K562 (cell line): ENCODE measurements around the gene CRNKL1. TPM values are rescaled to one million over a fixed set of nuclear protein-coding genes. Genes with fewer than 3 reads are reported as not detected.

ENCODE experiments used
- CBX3 ChIP-seq, 2 experiments: IDR thresholded peaks; 1 replicate in 1 of 2; 2 replicates in 1 of 2; pipeline ENCODE4 v1.6.1; 2012; ENCODE audit warnings: inconsistent platforms in 2 of 2, low read length in 2 of 2, borderline replicate concordance in 1 of 2, control low read depth in 1 of 2
- CREB1 ChIP-seq, 2 experiments: sonication (generic) in 1 of 2; formaldehyde crosslinking in 1 of 2; IDR thresholded peaks; 2 replicates each; pipeline versions ENCODE4 v1.6.1 to v1.8.0; 2012 to 2022; ENCODE audit warnings: inconsistent platforms in 1 of 2, mild to moderate bottlenecking in 1 of 2, missing genetic modification reagents in 1 of 2, moderate library complexity in 1 of 2
- CTBP1 ChIP-seq: fragments of 450-650 bp; IDR thresholded peaks from 2 replicates; pipeline ENCODE4 v1.6.1; 2016; ENCODE audit warnings: borderline replicate concordance
- CXXC5 ChIP-seq: fragments of 250-450 bp; sonication (Bioruptor Pico); IDR thresholded peaks from 2 replicates; pipeline ENCODE4 v1.8.0; 2022; ENCODE audit warnings: inconsistent platforms, mild to moderate bottlenecking, moderate library complexity
- HNRNPLL ChIP-seq: fragments of 200-400 bp; formaldehyde crosslinking; IDR thresholded peaks from 2 replicates; pipeline ENCODE4 v1.6.1; 2017; ENCODE audit warnings: low read length, low read depth, mild to moderate bottlenecking; ENCODE audit not compliant: poor library complexity, severe bottlenecking
- KLF13 ChIP-seq: fragments of 450-650 bp; IDR thresholded peaks from 2 replicates; pipeline ENCODE4 v1.6.1; 2016; ENCODE audit warnings: missing genetic modification characterization, low read depth, mild to moderate bottlenecking, missing compliant biosample characterization, moderate library complexity, borderline replicate concordance
- MAZ ChIP-seq, 2 experiments: fragments of 450-650 bp in 1 of 2; sonication (generic) in 1 of 2; formaldehyde crosslinking; IDR thresholded peaks in 1 of 2; conservative IDR thresholded peaks in 1 of 2; 2 replicates each; pipeline versions ENCODE4 v1.4.0 to v1.5.0; 2020; ENCODE audit warnings: mild to moderate bottlenecking in 1 of 2, missing genetic modification reagents in 1 of 2
- MTF1 ChIP-seq: fragments of 250-450 bp; sonication (Bioruptor Pico); IDR thresholded peaks from 2 replicates; pipeline ENCODE4 v1.9.0; 2021; ENCODE audit warnings: moderate library complexity, mild to moderate bottlenecking, inconsistent platforms, borderline replicate concordance
- POLR2B ChIP-seq: fragments of 450-650 bp; IDR thresholded peaks from 2 replicates; pipeline ENCODE4 v1.6.1; 2018; ENCODE audit warnings: low read depth; ENCODE audit not compliant: partially characterized antibody
- SIN3A ChIP-seq, 2 experiments: fragments of 150-350 bp in 1 of 2; IDR thresholded peaks; 2 replicates each; pipeline ENCODE4 v1.6.1; 2011 to 2016; ENCODE audit warnings: borderline replicate concordance in 2 of 2, low read depth in 2 of 2, low read length in 2 of 2, mild to moderate bottlenecking in 2 of 2, moderate library complexity in 2 of 2; ENCODE audit not compliant: control insufficient read depth in 1 of 2
- SP1 ChIP-seq: sonication (generic); formaldehyde crosslinking; IDR thresholded peaks from 2 replicates; pipeline ENCODE4 v1.8.1; 2022; ENCODE audit warnings: mild to moderate bottlenecking, missing genetic modification reagents
- ZNF143 ChIP-seq: sonication (generic); formaldehyde crosslinking; IDR thresholded peaks from 2 replicates; pipeline ENCODE4 v1.9.0; 2022; ENCODE audit warnings: mild to moderate bottlenecking, missing genetic modification reagents
- polyA plus RNA-seq, 8 experiments: library from polyadenylated mRNA; depleted of rRNA in 4 of 8; stranded (reverse) in 5 of 8; unstranded in 3 of 8; fragments of >200 nt; fragmentation: Nextera tagmentation in 2 of 8; fragmentation: Illumina TruSeq in 1 of 8; extraction: Ambion mirVana in 2 of 8; extraction: Trizol in 1 of 8; gene quantifications; 2 replicates each; pipeline versions ENCODE4 v1.2.1 to v1.2.3, GENCODE V29; 2011 to 2014; ENCODE audit warnings: inconsistent platforms in 1 of 8, missing spikeins in 1 of 8
- total RNA-seq, 7 experiments: library from RNA; depleted of rRNA in 6 of 7; stranded (reverse); fragments of >200 nt in 6 of 7; fragmentation: Illumina TruSeq in 2 of 7; extraction: Trizol in 2 of 7; gene quantifications; 2 replicates each; pipeline versions ENCODE4 v1.2.1 to v1.2.3, GENCODE V29; 2011 to 2021; ENCODE audit warnings: low replicate concordance in 1 of 7
- TF ChIP-seq, protein P1 (sequence below): sonication (generic); IDR thresholded peaks from 2 replicates; pipeline ENCODE4 v1.6.1; 2016
- TF ChIP-seq, protein P2 (sequence below): fragments of 450-650 bp; IDR thresholded peaks from 2 replicates; pipeline ENCODE4 v1.7.1; 2018; ENCODE audit warnings: mild to moderate bottlenecking, low read depth; ENCODE audit not compliant: partially characterized antibody

The CRNKL1 gene
- total and polyA plus RNA-seq, 9 of the 15 experiments (the other 6 are each of a cell fraction or from before 2014, with no cell fraction given): 8.1 to 17.0 (median 11.7) TPM

DNA sequence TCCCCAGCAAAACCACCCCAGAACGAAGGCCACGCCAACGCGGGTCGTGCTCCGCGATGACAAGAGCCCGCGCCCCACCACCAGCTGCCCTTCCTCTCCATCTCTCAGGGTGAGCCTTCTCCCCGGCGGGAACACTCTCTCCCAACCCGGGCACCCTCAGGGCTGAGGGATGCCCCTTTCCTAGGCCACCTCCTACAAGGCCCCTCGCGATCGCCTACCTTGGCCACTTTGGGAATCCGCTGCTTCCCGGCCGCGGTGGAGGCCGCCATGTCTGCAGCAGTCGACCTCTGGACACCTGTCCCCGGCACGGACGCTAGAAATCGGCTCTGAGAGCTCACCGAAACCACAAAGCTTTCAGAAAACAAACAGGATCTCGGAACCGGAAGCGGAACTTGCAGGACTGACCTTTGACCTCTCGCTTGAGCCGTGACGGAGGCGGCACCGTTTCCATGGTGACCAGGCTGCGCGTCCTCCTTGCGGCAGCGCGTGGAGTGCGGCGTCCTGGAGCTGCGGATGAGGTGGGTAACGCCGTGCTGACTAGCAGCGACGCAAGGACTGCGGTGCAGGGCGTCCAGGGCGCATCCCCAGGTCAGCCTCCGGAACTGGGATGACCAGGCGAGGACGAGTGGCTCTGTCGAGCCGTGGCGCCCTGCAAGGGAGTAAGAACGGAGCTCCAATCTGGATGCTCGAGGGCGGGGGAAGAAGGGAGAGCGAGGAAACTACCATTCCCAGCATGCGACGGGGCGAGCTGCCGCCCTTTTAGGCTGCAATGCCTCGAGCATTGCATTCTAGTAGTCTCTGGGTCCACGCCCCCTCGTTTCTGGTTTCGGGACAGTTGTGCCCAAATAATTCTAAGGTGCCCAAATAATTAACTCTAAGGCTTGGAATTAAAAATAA is at the start of gene CRNKL1, which contains the start of gene CFAP61 (continued):
- peak; percentile 65 for TF ChIP-seq CREB1 (IDR thresholded peaks at IDR 0.05)
- peak; percentile 83; the same call in 1 of the 2 replicates for TF ChIP-seq CREB1 (CRISPR knock-in tag; IDR thresholded peaks at IDR 0.05)
- TF ChIP-seq CBX3 (IDR thresholded peaks at IDR 0.05; ENCODE audit: borderline replicate concordance in 1 of 2, low read length in 2 of 2): no peak
- TF ChIP-seq MAZ (CRISPR knock-in tag; conservative IDR thresholded peaks at IDR 0.05 in 1 of 2, IDR thresholded peaks at IDR 0.05 in 1 of 2): 0 out of 4 replicates have a peak, but pooled peaks have one; percentile 30 to 43
- peak; percentile 64; the same call in 1 of the 2 replicates for TF ChIP-seq CTBP1
- no peak for TF ChIP-seq MTF1 (CRISPR knock-in tag)
- TF ChIP-seq SIN3A (IDR thresholded peaks at IDR 0.05; ENCODE audit: borderline replicate concordance in 2 of 2, control insufficient read depth in 1 of 2, low read depth in 2 of 2, low read length in 2 of 2): peak; percentile 98 to 99
- peak; percentile 70 for TF ChIP-seq HNRNPLL
- peak; percentile 25; the same call in 1 of the 2 replicates for TF ChIP-seq SP1 (CRISPR knock-in tag)
- TF ChIP-seq KLF13: 0 out of 2 replicates have a peak, but pooled peaks have one; percentile 63
- TF ChIP-seq CXXC5 (CRISPR knock-in tag): peak; percentile 72
- TF ChIP-seq, protein P1, sequence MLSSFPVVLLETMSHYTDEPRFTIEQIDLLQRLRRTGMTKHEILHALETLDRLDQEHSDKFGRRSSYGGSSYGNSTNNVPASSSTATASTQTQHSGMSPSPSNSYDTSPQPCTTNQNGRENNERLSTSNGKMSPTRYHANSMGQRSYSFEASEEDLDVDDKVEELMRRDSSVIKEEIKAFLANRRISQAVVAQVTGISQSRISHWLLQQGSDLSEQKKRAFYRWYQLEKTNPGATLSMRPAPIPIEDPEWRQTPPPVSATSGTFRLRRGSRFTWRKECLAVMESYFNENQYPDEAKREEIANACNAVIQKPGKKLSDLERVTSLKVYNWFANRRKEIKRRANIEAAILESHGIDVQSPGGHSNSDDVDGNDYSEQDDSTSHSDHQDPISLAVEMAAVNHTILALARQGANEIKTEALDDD: no peak
- TF ChIP-seq ZNF143 (CRISPR knock-in tag): peak; percentile 83
- TF ChIP-seq POLR2B: peak; percentile 53
- TF ChIP-seq, protein P2, sequence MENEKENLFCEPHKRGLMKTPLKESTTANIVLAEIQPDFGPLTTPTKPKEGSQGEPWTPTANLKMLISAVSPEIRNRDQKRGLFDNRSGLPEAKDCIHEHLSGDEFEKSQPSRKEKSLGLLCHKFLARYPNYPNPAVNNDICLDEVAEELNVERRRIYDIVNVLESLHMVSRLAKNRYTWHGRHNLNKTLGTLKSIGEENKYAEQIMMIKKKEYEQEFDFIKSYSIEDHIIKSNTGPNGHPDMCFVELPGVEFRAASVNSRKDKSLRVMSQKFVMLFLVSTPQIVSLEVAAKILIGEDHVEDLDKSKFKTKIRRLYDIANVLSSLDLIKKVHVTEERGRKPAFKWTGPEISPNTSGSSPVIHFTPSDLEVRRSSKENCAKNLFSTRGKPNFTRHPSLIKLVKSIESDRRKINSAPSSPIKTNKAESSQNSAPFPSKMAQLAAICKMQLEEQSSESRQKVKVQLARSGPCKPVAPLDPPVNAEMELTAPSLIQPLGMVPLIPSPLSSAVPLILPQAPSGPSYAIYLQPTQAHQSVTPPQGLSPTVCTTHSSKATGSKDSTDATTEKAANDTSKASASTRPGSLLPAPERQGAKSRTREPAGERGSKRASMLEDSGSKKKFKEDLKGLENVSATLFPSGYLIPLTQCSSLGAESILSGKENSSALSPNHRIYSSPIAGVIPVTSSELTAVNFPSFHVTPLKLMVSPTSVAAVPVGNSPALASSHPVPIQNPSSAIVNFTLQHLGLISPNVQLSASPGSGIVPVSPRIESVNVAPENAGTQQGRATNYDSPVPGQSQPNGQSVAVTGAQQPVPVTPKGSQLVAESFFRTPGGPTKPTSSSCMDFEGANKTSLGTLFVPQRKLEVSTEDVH: peak; percentile 54
